Ammon's horn (tissue), 1 donor: Measurements from ENCODE around the gene TPM3.
A peak's percentile ranks its signal among the peaks of the same experiment; 100 is the strongest.
"Not testable (repeated sequence)": the region's sequence is repeated elsewhere in the genome, so short reads cannot be mapped to it uniquely, and the experiment has no call there.

ENCODE experiments used
- DNase-seq: peaks from one replicate; pipeline ENCODE4 v3.0.0-alpha.2; 2016; ENCODE audit warnings: low spot score

Gene TPM3

GRCh38 chr1:154191990-154192461 is at the start of gene TPM3:
Gene TPM3, minus strand, starts transcription at chr1:154192100. Its CDS starts 82 bp downstream, at chr1:154192018.
- no peak for DNase-seq

DNA sequence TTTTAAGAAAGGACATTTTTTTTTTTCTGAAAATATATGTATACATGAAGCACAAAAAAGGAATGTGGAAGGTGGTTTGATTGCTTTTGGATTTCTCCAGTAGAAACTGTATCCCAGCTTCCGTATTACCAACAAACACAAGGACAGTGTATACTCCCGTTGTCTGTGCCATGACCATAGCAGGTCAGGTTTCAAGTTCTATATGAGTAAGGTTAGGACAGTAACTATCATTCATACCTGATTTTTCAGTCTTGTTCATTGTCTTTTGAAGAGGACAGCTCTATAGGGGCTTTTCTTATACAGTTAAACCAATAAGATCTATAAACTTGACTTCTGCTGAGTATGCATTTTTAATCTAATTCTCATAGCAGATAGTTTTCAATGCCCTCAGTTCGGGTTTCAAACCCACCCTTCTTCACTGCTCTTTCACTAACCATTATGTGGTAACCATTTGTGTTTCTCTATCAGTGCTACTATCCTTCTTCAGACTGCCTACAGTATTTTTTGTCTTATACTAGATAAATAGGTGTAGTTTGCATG is 48.5 kb upstream of the TPM3 start:
- DNase-seq: no peak

GRCh38 chr1:154239491-154239890 is 47.6 kb upstream of the TPM3 start:
- no peak for DNase-seq

- no peak for DNase-seq
Observed at GRCh38 chr1:154237880-154238506, 46.1 kb upstream of the TPM3 start.

DNA sequence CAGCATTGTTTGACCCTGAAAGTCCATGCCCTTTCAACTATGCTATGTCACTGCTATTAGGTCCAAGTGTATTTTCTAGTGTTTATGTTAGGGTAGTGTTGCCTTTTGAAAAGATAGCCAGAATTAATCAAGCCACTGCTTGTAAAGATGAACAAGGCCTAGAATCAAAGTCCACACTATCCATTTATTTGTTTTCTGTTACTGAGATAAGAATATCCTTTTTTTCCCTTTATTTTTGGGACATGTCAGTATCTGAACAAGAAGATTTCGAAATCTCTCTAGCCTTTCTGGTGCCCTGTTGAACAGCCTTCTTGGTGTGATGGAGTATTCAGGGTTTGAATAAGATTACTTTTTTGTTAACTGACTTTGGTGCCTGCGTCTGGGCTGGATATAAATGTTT is 45.5 kb upstream of the TPM3 start:
- DNase-seq: no peak

DNA sequence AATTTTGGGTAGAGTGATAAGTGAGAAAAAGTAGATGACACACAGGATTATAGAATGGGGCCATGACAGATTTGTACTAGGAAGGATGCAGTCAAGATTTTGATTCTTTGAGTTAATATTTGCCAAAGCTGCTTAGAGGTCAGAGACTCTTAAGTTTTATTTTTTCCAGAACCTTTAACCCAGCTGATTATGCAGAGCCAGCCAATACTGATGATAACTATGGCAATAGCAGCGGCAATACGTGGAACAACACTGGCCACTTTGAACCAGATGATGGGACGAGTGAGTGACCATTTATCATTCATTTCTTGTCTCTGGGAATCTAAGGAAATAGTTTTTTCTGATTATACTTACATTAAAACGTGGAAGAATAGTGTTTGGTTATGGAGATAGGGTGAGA is 45.0 kb upstream of the TPM3 start:
- DNase-seq: no peak

DNA sequence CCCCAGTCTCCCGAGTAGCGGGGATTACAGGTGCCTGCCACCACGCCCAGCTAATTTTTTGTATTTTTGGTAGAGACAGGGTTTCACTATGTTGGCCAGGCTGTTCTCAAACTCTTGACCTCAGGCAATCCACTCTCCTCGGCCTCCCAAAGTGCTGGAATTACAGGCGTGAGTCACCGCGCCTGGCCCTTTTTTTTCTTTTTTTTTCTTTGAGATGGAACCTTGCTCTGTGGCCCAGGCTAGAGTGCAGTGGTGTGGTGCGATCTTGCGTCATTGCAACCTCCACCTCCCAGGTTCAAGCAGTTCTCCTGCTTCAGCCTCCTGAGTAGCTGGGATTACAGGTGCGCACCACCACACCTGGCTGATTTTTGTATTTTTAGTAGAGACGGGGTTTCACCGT is 41.2 kb upstream of the TPM3 start:
- DNase-seq: not testable (repeated sequence)

- not testable (repeated sequence) for DNase-seq
Observed at GRCh38 chr1:154231112-154231511, 39.2 kb upstream of the TPM3 start.

DNA sequence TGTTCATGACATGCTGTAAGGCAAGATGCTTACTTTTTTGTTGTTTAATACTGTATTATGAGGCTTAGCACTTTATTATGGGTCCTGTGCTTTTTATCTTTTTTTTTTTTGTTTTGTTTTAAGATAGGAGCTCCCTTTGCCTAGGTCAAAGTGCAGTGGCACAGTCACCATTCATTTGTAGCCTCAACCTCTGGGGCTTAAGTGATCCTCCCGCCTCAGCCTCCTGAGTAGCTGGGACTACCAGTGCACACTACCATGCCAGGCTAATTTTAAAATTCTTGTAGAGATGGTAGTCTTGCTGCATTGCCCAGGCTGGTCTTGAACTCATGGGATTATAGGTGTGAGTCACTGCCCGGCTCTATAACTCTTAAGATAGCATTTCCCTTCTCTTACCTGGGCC is 33.5 kb upstream of the TPM3 start:
- no peak for DNase-seq

DNA sequence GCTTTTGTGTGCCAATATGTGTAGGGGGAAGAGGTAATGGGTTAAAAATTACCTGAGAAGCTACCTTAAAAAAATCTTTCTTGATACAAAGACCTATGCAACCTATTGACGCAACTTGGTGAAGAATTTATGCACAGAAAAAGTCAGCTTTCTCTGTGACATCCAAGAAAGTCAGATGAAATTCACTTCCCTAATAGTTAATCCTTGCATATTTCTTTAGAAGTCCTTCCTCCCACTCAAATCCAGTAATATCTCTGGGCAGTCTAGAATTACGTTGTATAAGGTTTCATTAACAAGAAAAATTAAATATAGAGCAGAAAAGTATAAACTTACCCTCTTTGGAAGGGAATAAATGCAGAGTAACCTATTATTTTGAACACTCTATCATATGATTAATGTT is 31.7 kb upstream of the TPM3 start:
- no peak for DNase-seq

DNA sequence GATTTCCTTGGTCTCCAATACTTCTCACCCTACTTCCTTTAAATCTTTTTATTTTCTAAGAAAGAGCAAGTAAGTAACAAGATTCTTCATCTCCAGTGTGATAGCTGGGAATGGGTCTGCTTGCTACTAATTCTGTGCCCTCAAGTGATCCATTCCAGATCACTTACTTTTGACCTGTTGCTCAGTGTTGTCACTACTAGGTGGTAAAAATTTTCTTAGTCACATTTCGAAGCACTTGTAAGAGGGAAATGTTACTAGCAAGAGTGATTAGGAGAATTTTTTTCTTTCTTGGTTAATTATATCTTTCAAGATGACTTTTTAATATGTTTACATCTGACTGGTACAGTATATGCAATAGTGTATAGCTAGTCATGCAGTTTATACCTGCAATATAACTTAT is 31.0 kb upstream of the TPM3 start:
- no peak for DNase-seq

DNA sequence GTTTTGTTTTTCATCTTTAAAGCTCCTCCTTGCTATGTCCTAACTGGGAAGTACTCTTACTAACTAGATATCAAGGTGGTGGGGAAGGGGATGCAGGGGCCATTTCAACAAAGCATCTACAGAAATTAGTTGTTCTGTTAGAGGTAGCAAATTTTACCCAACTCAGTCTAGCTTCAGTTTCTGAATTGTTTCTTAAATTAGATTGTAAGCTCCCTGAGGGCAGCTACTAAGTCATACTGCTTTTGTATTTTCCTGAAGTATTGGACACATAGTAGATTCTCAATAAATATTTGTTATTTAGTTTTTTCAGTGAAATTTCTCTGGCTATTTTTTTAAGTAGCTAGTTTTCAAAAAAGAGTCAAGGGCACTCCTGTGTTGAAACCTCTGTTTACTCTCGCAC is 30.6 kb upstream of the TPM3 start:
- no peak for DNase-seq

GRCh38 chr1:154221278-154222001 is 29.5 kb upstream of the TPM3 start:
- DNase-seq: peak; percentile 70

GRCh38 chr1:154220970-154221277 is 29.0 kb upstream of the TPM3 start:
- no peak for DNase-seq

- DNase-seq: peak; percentile 100
Observed at GRCh38 chr1:154220071-154220969, 28.4 kb upstream of the TPM3 start, which contains the start of gene UBAP2L. Gene UBAP2L, plus strand, starts transcription at chr1:154220955. Its CDS starts 4,169 bp downstream, at chr1:154225124.

DNA sequence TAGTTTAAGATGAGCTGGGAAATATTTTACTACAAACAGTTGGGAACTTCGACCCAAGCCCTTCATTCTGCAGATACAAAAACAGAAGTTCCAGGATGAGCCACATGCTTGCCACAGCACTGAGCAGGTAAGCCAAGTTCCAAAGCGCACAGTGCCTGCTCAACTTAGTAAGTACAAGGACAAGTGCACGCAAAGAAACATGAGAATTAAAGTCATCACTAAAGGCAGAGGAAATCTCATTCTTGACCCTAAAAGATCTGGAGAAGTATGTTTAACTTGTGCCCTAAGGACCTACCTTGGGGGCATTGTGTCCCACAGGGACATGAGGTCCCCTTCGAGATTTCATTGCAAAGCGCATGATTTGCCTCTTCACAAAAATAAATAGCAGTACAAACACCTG is 27.6 kb upstream of the TPM3 start:
- DNase-seq: peak; percentile 28

DNA sequence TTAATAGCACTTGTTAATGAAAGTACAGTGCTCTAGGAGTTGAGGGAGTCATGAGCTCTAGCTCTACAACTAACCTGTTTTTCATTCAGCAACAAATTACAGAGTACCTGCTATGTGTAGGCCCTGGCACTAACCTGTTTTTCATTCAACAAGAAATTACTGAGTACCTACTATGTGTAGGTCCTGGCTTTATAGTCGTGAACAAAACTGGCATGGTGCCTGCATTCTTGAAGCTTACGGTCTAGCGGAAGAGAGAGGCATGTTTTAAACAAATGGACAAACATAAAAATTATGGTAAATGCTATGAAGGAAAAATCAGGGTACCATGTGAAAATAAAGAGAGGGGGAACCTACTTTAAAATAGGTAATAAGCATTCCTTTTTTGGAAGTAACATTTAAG is 26.6 kb upstream of the TPM3 start:
- no peak for DNase-seq

DNA sequence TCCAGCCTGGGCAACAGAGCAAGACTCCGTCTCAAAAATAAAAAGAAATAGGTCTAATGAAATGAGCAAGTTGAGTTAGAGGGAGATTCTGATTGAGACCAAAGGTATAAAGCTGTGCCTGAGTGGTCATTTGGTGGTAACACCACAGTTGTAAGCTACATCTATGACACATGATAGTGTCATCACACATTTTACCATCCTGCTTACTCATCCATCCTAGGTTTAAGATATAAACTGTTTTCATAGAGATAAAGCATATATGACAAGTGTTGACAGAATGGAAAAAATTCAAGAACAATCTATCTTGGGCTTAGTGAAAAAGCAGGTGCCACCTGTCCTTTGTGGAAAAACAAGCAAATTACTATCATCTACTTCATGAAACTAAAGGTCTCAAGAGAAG is 21.4 kb upstream of the TPM3 start:
- no peak for DNase-seq

DNA sequence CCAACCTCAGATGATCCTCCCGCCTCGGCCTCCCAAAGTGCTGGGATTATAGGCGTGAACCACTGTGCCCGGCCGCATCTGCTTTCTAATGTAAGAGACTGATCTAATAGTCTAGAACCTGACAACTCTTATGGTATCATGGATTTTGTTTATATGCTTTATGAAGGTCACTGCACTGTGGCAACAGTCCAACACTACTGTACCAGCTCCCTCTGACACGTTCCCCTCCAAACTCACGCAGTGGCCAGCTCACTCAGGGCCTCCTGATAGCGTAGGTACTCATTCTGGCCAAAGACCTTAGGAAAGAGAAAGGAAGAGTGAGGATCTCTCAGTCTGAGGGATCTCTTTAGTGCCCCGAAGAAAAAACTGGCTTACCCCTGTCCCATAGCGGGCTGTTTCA is 20.2 kb upstream of the TPM3 start:
- no peak for DNase-seq

GRCh38 chr1:154208677-154209388 is 16.9 kb upstream of the TPM3 start:
- no peak for DNase-seq

DNA sequence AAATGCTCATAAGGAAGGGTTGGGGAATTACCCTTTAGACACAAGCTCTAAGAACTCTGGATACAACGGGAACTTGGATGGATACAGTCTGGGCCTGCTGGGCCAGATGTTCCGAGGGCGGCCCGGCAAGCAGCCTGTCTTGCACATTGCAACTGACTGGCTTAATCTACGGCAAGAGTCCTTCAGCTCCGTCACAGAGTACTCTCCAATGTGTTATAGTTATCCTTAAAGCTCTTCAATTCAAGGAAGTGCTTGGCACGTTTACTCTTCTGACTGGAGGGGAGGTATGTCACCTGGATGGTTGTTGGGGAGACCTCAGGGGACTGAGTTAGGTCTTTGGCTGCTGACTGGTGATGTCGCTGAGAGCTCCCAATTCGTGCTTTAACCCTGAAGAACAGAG is 15.4 kb upstream of the TPM3 start:
- DNase-seq: no peak

DNA sequence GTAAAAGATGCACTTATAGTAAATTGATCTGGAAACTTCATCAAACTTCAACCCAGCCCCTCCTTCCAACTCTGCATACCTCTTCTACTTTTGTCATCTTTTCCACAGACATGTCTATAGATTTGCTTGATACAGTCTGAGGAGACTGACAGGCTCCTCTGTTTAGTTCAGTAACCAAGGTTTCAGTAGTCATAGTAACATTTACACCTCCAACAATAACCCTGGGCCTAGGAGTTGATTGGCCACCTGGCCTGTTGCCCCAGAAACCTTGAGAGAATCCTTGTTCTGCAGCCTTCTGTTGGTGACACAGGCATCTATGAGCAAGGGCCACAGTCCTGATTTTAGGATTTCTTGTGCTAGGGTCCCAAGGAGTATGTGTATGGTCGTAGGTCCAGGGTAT is 14.3 kb upstream of the TPM3 start, which contains the start of gene CFAP141:
TSS of gene CFAP141 (minus strand) at position 138 of the 400 bp plus-strand sequence. CDS start at position 112, 26 bp downstream.
- DNase-seq: no peak
